ENCODE measurements around the gene CACNA1E. TPM values are rescaled to one million over a fixed set of nuclear protein-coding genes. Genes with fewer than 3 reads are reported as not detected.

The CACNA1E gene
- total RNA-seq, 1 donor from 2014 or later = not detected

GRCh38 chr1:181588631-181589030 lies 105.3 kb downstream of the CACNA1E start:
- no peaks in the 10 kb centered on the region for H3K36me3 Mint-ChIP-seq (ENCODE audit: low read depth)
- TF ChIP-seq, protein P1, sequence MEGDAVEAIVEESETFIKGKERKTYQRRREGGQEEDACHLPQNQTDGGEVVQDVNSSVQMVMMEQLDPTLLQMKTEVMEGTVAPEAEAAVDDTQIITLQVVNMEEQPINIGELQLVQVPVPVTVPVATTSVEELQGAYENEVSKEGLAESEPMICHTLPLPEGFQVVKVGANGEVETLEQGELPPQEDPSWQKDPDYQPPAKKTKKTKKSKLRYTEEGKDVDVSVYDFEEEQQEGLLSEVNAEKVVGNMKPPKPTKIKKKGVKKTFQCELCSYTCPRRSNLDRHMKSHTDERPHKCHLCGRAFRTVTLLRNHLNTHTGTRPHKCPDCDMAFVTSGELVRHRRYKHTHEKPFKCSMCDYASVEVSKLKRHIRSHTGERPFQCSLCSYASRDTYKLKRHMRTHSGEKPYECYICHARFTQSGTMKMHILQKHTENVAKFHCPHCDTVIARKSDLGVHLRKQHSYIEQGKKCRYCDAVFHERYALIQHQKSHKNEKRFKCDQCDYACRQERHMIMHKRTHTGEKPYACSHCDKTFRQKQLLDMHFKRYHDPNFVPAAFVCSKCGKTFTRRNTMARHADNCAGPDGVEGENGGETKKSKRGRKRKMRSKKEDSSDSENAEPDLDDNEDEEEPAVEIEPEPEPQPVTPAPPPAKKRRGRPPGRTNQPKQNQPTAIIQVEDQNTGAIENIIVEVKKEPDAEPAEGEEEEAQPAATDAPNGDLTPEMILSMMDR (IDR thresholded peaks at IDR 0.05) = no peak
- H3K9me3 Mint-ChIP-seq (ENCODE audit: low read depth) = no peaks in the 10 kb centered on the region
- H3K4me1 Mint-ChIP-seq (ENCODE audit: low read depth) = no peaks in the 10 kb centered on the region
- H3K27ac Mint-ChIP-seq (ENCODE audit: unreplicated experiment) = no peak overlapping the region
- H3K27me3 Mint-ChIP-seq (ENCODE audit: low read depth) = peaks cover 10% of the 10 kb centered on the region
- no peak overlapping the region for H3K4me3 Mint-ChIP-seq (ENCODE audit: unreplicated experiment)
- DNase-seq (ENCODE audit: low spot score) = no peak

DNA sequence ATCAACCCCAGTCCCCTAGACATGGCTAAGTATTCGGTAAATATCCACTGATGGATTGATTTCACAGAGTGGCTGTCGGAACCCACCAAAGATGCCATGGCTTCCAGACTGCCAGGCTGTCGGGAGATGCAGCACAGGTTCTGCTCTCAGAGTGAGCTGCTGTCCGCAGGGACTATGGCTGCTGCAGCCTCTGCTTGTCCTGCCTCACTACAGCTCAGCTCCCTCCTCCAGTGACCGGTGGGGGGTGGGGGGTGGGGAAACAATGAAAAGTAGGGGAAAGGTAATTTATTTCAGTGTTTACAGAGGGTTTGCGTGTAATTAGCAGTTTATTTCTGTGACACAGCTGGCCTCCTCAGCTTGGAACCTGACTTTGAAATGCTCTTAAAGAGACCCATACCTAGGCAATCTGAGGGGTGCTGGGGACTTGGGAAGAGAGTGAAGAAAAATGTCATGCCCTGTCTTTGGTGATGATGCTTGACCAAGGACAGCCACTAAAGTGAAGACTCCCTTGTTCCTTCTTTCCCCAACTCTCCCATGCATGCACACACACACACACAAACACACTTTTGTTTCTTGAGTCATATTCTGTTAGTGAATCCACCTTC lies 109.0 kb downstream of the CACNA1E start:
- no peak for DNase-seq (ENCODE audit: low spot score)
- Mint-ChIP-seq H3K27me3 (ENCODE audit: low read depth) (peaks cover 10% of the 10 kb centered on the region), H3K9me3 (ENCODE audit: low read depth) (peaks cover under 1% of the 10 kb centered on the region), H3K4me1 (ENCODE audit: low read depth) (no peaks in the 10 kb centered on the region), H3K27ac (ENCODE audit: unreplicated experiment) (no peak overlapping the region), H3K36me3 (ENCODE audit: low read depth) (no peaks in the 10 kb centered on the region), H3K4me3 (ENCODE audit: unreplicated experiment) (no peak overlapping the region)
- TF ChIP-seq, protein P1 (IDR thresholded peaks at IDR 0.05) = no peak

- Mint-ChIP-seq H3K4me3 (ENCODE audit: unreplicated experiment) (no peak overlapping the region), H3K36me3 (ENCODE audit: low read depth) (no peaks in the 10 kb centered on the region), H3K9me3 (ENCODE audit: low read depth) (peaks cover 3% of the 10 kb centered on the region), H3K27me3 (ENCODE audit: low read depth) (peaks cover 10% of the 10 kb centered on the region), H3K27ac (ENCODE audit: unreplicated experiment) (no peak overlapping the region), H3K4me1 (ENCODE audit: low read depth) (no peaks in the 10 kb centered on the region)
- TF ChIP-seq, protein P1 (IDR thresholded peaks at IDR 0.05) = no peak
- no peak for DNase-seq (ENCODE audit: low spot score)
Measured at GRCh38 chr1:181593042-181593441, 109.7 kb downstream of the CACNA1E start.

GRCh38 chr1:181594553-181594952 lies 111.2 kb downstream of the CACNA1E start:
- H3K27ac Mint-ChIP-seq (ENCODE audit: unreplicated experiment) = no peak overlapping the region
- H3K27me3 Mint-ChIP-seq (ENCODE audit: low read depth) = peaks cover 10% of the 10 kb centered on the region
- H3K4me3 Mint-ChIP-seq (ENCODE audit: unreplicated experiment) = no peak overlapping the region
- H3K4me1 Mint-ChIP-seq (ENCODE audit: low read depth) = no peaks in the 10 kb centered on the region
- no peaks in the 10 kb centered on the region for H3K36me3 Mint-ChIP-seq (ENCODE audit: low read depth)
- H3K9me3 Mint-ChIP-seq (ENCODE audit: low read depth) = peaks cover 5% of the 10 kb centered on the region
- DNase-seq (ENCODE audit: low spot score) = no peak
- TF ChIP-seq, protein P1 (IDR thresholded peaks at IDR 0.05) = no peak

- Mint-ChIP-seq H3K27me3 (ENCODE audit: low read depth) (peaks cover 10% of the 10 kb centered on the region), H3K27ac (ENCODE audit: unreplicated experiment) (no peak overlapping the region), H3K9me3 (ENCODE audit: low read depth) (peaks cover 5% of the 10 kb centered on the region), H3K36me3 (ENCODE audit: low read depth) (no peaks in the 10 kb centered on the region), H3K4me3 (ENCODE audit: unreplicated experiment) (no peak overlapping the region), H3K4me1 (ENCODE audit: low read depth) (no peaks in the 10 kb centered on the region)
- TF ChIP-seq, protein P1 (IDR thresholded peaks at IDR 0.05) = no peak
- DNase-seq (ENCODE audit: low spot score) = no peak
Measured at GRCh38 chr1:181595234-181595633, 111.9 kb downstream of the CACNA1E start.
